Neuronal stem cell (in vitro differentiated cells): ENCODE measurements around the gene SULT1C2.

ENCODE experiments used
- DNase-seq: peaks from one replicate; pipeline ENCODE4 v3.0.0-alpha.2; 2013; ENCODE audit warnings: low spot score
- H2AFZ ChIP-seq: one replicate; pipeline ENCODE4 v1.6.1; 2013; ENCODE audit warnings: mild to moderate bottlenecking, low read length, inconsistent platforms
- H2AK5ac ChIP-seq: 2 replicates; pipeline ENCODE4 v1.6.1; 2013; ENCODE audit warnings: low read depth, mild to moderate bottlenecking, inconsistent platforms, low read length, moderate library complexity, mixed read lengths
- H2BK120ac ChIP-seq: 2 replicates; pipeline ENCODE4 v1.6.1; 2013; ENCODE audit warnings: low read depth, mild to moderate bottlenecking, inconsistent platforms, low read length, moderate library complexity, mixed read lengths
- H2BK12ac ChIP-seq: one replicate; pipeline ENCODE4 v1.6.1; 2013; ENCODE audit warnings: low read length, inconsistent platforms
- H2BK15ac ChIP-seq: 2 replicates; pipeline ENCODE4 v1.6.1; 2013; ENCODE audit warnings: mild to moderate bottlenecking, low read length, inconsistent platforms, mixed read lengths
- H2BK5ac ChIP-seq: one replicate; pipeline ENCODE4 v1.6.1; 2013; ENCODE audit warnings: inconsistent platforms, mild to moderate bottlenecking, low read length, moderate library complexity
- H3K14ac ChIP-seq: one replicate; pipeline ENCODE4 v1.6.1; 2013; ENCODE audit warnings: low read length, inconsistent platforms
- H3K18ac ChIP-seq: 2 replicates; pipeline ENCODE4 v1.6.1; 2013; ENCODE audit warnings: low read length, inconsistent platforms
- H3K23ac ChIP-seq: 2 replicates; pipeline ENCODE4 v1.6.1; 2013; ENCODE audit warnings: low read depth, mild to moderate bottlenecking, mixed read lengths, low read length, inconsistent platforms; ENCODE audit not compliant: poor library complexity
- H3K27ac ChIP-seq: replicated peaks from 3 replicates; pipeline ENCODE4 v1.5.1; 2013; ENCODE audit warnings: low read length, inconsistent platforms
- H3K27me3 ChIP-seq, 3 experiments: 2 replicates each; pipeline ENCODE4 v1.6.1; 2013; ENCODE audit warnings: low read length in 3 of 3, mild to moderate bottlenecking in 2 of 3, inconsistent platforms in 1 of 3, low read depth in 1 of 3, mixed read lengths in 1 of 3, moderate library complexity in 1 of 3; ENCODE audit not compliant: control insufficient read depth in 3 of 3, insufficient read depth in 3 of 3
- H3K36me3 ChIP-seq, 2 donors: replicated peaks in 1 of 2; 2 replicates each; pipeline ENCODE4 v1.6.1; 2013; ENCODE audit warnings: low read length in 2 of 2; ENCODE audit not compliant: control insufficient read depth in 2 of 2, insufficient read depth in 2 of 2
- H3K4ac ChIP-seq: 2 replicates; pipeline ENCODE4 v1.6.1; 2013; ENCODE audit warnings: inconsistent platforms, mild to moderate bottlenecking, low read length, moderate library complexity
- H3K4me1 ChIP-seq, 2 donors: 1 replicate in 1 of 2; 2 replicates in 1 of 2; pipeline ENCODE4 v1.6.1; 2013; ENCODE audit warnings: low read length in 2 of 2, low read depth in 1 of 2; ENCODE audit not compliant: control insufficient read depth in 2 of 2, insufficient read depth in 1 of 2
- H3K4me2 ChIP-seq: one replicate; pipeline ENCODE4 v1.6.1; 2013; ENCODE audit warnings: mild to moderate bottlenecking, low read length, inconsistent platforms; ENCODE audit not compliant: insufficient read depth, poor library complexity, severe bottlenecking
- H3K4me3 ChIP-seq, 2 donors: 2 replicates each; pipeline ENCODE4 v1.5.1; 2013; ENCODE audit warnings: low read length in 2 of 2, mild to moderate bottlenecking in 2 of 2, inconsistent platforms in 1 of 2, moderate library complexity in 1 of 2
- H3K79me1 ChIP-seq: one replicate; pipeline ENCODE4 v1.6.1; 2013; ENCODE audit warnings: low read depth, mild to moderate bottlenecking, inconsistent platforms, low read length, moderate library complexity
- H3K9ac ChIP-seq: one replicate; pipeline ENCODE4 v1.6.1; 2013; ENCODE audit warnings: mild to moderate bottlenecking, low read depth, low read length, inconsistent platforms; ENCODE audit not compliant: poor library complexity
- H3K9me3 ChIP-seq, 2 donors: replicated peaks in 1 of 2; 2 replicates each; pipeline versions ENCODE3 to v1.6.1; 2013; ENCODE audit warnings: low read length in 2 of 2, mild to moderate bottlenecking in 2 of 2, inconsistent platforms in 1 of 2, low read depth in 1 of 2, mixed read lengths in 1 of 2, moderate library complexity in 1 of 2; ENCODE audit not compliant: control insufficient read depth in 2 of 2, insufficient read depth in 1 of 2
- H4K8ac ChIP-seq: one replicate; pipeline ENCODE4 v1.6.1; 2013; ENCODE audit warnings: low read depth, mild to moderate bottlenecking, inconsistent platforms, low read length, moderate library complexity
- H4K91ac ChIP-seq: one replicate; pipeline ENCODE4 v1.6.1; 2013; ENCODE audit warnings: low read length, low read depth, mild to moderate bottlenecking, inconsistent platforms; ENCODE audit not compliant: poor library complexity
- WGBS, 2 donors: extraction: QIAGEN DNeasy Blood & Tissue Kit; methylation state at CpG; one replicate each; pipeline ENCODE4 v1.1.7; 2013; ENCODE audit warnings: missing lambda C conversion rate in 2 of 2, mixed read lengths in 1 of 2; ENCODE audit not compliant: insufficient read length in 2 of 2, insufficient replicate concordance in 1 of 2; ENCODE audit errors: extremely low coverage in 2 of 2; 5-methylcytosine and 5-hydroxymethylcytosine counted together

The SULT1C2 gene

DNA sequence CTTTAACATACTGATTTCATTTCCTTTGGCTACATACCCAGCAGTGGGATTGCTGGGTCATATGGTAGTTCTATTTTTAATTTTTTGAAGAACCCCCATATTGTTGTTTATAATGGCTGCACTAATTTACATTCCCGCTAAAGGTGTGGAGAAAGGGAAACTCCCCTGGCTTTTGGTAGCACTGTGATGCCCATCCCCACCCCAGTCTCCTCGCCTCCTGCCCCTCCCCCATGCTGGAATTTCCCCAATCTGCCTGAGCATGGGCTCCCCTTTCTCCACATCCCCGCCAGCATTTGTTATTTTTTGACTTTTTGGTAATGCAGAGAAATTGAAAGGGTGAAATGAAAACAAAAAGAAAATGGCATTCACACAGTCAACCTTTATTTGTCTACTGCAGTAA lies 59.1 kb downstream of the SULT1C2 start:
- no peak overlapping the region for H4K8ac ChIP-seq
- H3K4ac ChIP-seq = no peak overlapping the region
- no peak overlapping the region for H2AFZ ChIP-seq
- no peak overlapping the region for H3K14ac ChIP-seq
- no peaks in the 10 kb centered on the region for H3K36me3 ChIP-seq
- H2BK5ac ChIP-seq = no peak overlapping the region
- H4K91ac ChIP-seq = no peak overlapping the region
- H3K4me3 ChIP-seq = no peak overlapping the region
- H3K23ac ChIP-seq = no peak overlapping the region
- no peak for DNase-seq
- no peaks in the 10 kb centered on the region for H3K4me1 ChIP-seq
- no peak overlapping the region for H2BK12ac ChIP-seq
- H2BK15ac ChIP-seq = no peak overlapping the region
- no CpG with 5 or more reads among the region's 3 CpGs for whole genome bisulfite sequencing, 2 donors
- H3K18ac ChIP-seq = no peak overlapping the region
- peaks cover 0 to 30% (median 0%) of the 10 kb centered on the region in 3 experiments for H3K27me3 ChIP-seq
- H2AK5ac ChIP-seq = no peak overlapping the region
- H3K9ac ChIP-seq = no peak overlapping the region
- no peaks in the 10 kb centered on the region for H3K79me1 ChIP-seq
- H3K27ac ChIP-seq = no peak overlapping the region
- H3K9me3 ChIP-seq = no peaks in the 10 kb centered on the region
- no peak overlapping the region for H3K4me2 ChIP-seq
- no peak overlapping the region for H2BK120ac ChIP-seq

DNA sequence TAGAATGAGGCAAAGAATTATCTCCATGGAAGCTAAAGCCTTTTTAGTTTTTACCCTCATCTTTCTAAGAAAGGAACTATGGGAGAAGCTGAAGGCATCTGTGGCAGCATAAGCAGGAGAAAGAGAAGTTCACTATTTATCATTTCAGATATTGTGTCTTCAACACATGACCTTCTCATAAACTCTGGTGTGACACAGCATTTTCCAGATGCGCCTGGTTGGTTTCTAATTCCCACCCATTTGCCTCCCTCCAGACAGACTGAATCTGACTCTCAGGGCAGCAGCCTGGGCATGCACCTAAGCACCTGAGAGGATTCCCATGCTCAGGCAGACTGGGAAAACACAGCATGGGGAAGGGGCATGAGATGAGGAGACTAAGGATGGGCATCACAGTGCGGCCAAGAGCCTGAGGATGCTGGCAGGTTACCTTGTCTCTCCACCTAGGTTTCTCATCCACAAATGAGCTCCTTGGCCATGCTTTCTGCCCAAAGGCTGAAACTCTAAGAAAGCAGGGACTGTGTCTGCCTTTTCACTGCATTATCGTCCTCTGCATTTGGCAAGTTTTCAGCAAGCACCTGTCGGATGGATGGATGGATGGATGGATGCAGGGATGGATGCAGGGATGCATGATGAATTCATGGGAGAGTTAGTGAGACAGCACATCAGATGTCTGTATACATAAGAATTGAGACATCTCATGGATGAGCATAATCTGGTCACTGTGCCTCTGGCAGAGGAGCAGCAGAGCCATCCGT lies 60.3 kb downstream of the SULT1C2 start:
- Histone ChIP-seq H3K9ac (no peak overlapping the region), H4K91ac (no peak overlapping the region), H2BK12ac (no peak overlapping the region), H3K4me3 (no peak overlapping the region), H3K18ac (no peak overlapping the region), H3K9me3 (no peaks in the 10 kb centered on the region), H2AK5ac (no peak overlapping the region), H3K27ac (no peak overlapping the region), H3K4me1 (no peaks in the 10 kb centered on the region), H2AFZ (no peak overlapping the region), H3K27me3 (peaks cover 0 to 30% (median 0%) of the 10 kb centered on the region in 3 experiments), H2BK5ac (no peak overlapping the region), H2BK15ac (no peak overlapping the region), H2BK120ac (no peak overlapping the region), H3K36me3 (no peaks in the 10 kb centered on the region), H3K4ac (no peak overlapping the region), H3K79me1 (no peaks in the 10 kb centered on the region), H3K4me2 (no peak overlapping the region), H3K23ac (no peak overlapping the region), H4K8ac (no peak overlapping the region), H3K14ac (no peak overlapping the region)
- no CpG with 5 or more reads among the region's 5 CpGs for WGBS, 2 donors
- no peak for DNase-seq

- Histone ChIP-seq H3K9ac (no peak overlapping the region), H2BK120ac (no peak overlapping the region), H4K8ac (no peak overlapping the region), H4K91ac (no peak overlapping the region), H3K23ac (no peak overlapping the region), H2AFZ (no peak overlapping the region), H2BK12ac (no peak overlapping the region), H2BK5ac (no peak overlapping the region), H3K9me3 (no peaks in the 10 kb centered on the region), H3K36me3 (no peaks in the 10 kb centered on the region), H3K4me3 (no peak overlapping the region), H3K4me1 (no peaks in the 10 kb centered on the region), H3K27me3 (peaks cover 0 to 35% (median 0%) of the 10 kb centered on the region in 3 experiments), H3K18ac (no peak overlapping the region), H3K14ac (no peak overlapping the region), H3K27ac (no peak overlapping the region), H2AK5ac (no peak overlapping the region), H3K4ac (no peak overlapping the region), H2BK15ac (no peak overlapping the region), H3K4me2 (no peak overlapping the region), H3K79me1 (no peaks in the 10 kb centered on the region)
- no peak for DNase-seq
- WGBS, 2 donors = no CpG with 5 or more reads among the region's 2 CpGs
These were observed 60.9 kb downstream of the SULT1C2 start for GRCh38 chr2:108349571-108349928.

DNA sequence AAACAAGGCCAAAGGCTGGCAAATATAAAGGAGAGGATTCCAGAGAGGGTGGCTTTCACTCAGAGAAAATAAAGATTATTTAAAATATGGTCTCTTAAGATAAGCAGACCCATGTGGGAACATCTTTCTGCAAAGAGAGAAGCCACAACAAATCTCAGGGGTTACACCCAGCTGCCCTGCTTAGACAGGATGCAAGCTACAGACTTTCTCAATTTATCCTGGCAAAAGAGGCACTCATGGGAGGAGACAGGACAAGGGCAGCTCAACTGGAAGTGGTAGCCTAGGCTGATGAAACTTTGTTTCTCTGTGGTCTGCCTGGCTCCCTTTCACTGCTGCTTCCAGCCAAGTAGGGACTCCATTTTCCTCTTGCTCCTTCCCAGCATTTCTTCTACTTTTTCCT lies 63.2 kb downstream of the SULT1C2 start:
- Histone ChIP-seq H3K4me3 (no peak overlapping the region), H3K23ac (no peak overlapping the region), H3K14ac (no peak overlapping the region), H2BK120ac (no peak overlapping the region), H3K4ac (no peak overlapping the region), H3K4me1 (no peaks in the 10 kb centered on the region), H3K9me3 (no peaks in the 10 kb centered on the region), H3K36me3 (no peaks in the 10 kb centered on the region), H4K8ac (no peak overlapping the region), H3K79me1 (no peaks in the 10 kb centered on the region), H3K18ac (no peak overlapping the region), H2AK5ac (no peak overlapping the region), H3K4me2 (no peak overlapping the region), H3K9ac (no peak overlapping the region), H2BK15ac (no peak overlapping the region), H3K27ac (no peak overlapping the region), H3K27me3 (peaks cover 0 to 35% (median 0%) of the 10 kb centered on the region in 3 experiments), H4K91ac (no peak overlapping the region), H2BK5ac (no peak overlapping the region), H2AFZ (no peak overlapping the region), H2BK12ac (no peak overlapping the region)
- no peak for DNase-seq
